ENCODE results near the gene GCH1.
"Not testable (repeated sequence)": the region's sequence is repeated elsewhere in the genome, so short reads cannot be mapped to it uniquely, and the experiment has no call there.

The GCH1 gene

GRCh38 chr14:54906075-54906474, 3.4 kb upstream of the GCH1 start:
- DNase-seq, result no peak

- DNase-seq, result peak; percentile 68 to 82 (median 76)
Observed at GRCh38 chr14:54902143-54902520, 494 bp downstream of the GCH1 start.

- DNase-seq, result peak in 1 of 6 experiments; percentile 23
Observed at GRCh38 chr14:54901380-54902142, 1.1 kb downstream of the GCH1 start.

- DNase-seq, result no peak
Observed at GRCh38 chr14:54899573-54899972, 3.1 kb downstream of the GCH1 start.

GRCh38 chr14:54897809-54898555, 4.6 kb downstream of the GCH1 start:
- not testable (repeated sequence) for DNase-seq

GRCh38 chr14:54895683-54896082, 6.9 kb downstream of the GCH1 start:
- DNase-seq, result no peak

GRCh38 chr14:54894995-54895394, 7.6 kb downstream of the GCH1 start:
- no peak for DNase-seq

- DNase-seq, result peak in 2 of 6 experiments; percentile 29 to 35
Observed at GRCh38 chr14:54893151-54893760, 9.4 kb downstream of the GCH1 start.

GRCh38 chr14:54891471-54892245, 11.0 kb downstream of the GCH1 start:
- no peak for DNase-seq

GRCh38 chr14:54890788-54891187, 11.8 kb downstream of the GCH1 start:
- DNase-seq, result no peak

- DNase-seq, result no peak
Observed at GRCh38 chr14:54889919-54890318, 12.7 kb downstream of the GCH1 start.

- no peak for DNase-seq
Observed at GRCh38 chr14:54882521-54882920, 20.1 kb downstream of the GCH1 start.

GRCh38 chr14:54881761-54882401, 20.7 kb downstream of the GCH1 start:
- DNase-seq, result peak in 3 of 6 experiments; percentile 39 to 66 (median 40)

GRCh38 chr14:54881235-54881760, 21.3 kb downstream of the GCH1 start:
- peak in 4 of 6 experiments; percentile 6 to 75 (median 66) for DNase-seq

- no peak for DNase-seq
Observed at GRCh38 chr14:54877703-54878021, 25.0 kb downstream of the GCH1 start.

GRCh38 chr14:54877015-54877702, 25.5 kb downstream of the GCH1 start:
- DNase-seq, result no peak

- not testable (repeated sequence) for DNase-seq
Observed at GRCh38 chr14:54875648-54876047, 27.0 kb downstream of the GCH1 start.

GRCh38 chr14:54870154-54871090, 32.2 kb downstream of the GCH1 start:
- DNase-seq, result peak in 5 of 6 experiments; percentile 9 to 44 (median 19)

GRCh38 chr14:54867011-54867410, 35.6 kb downstream of the GCH1 start:
- DNase-seq, result no peak

- DNase-seq, result no peak
Observed at GRCh38 chr14:54866588-54866987, 36.0 kb downstream of the GCH1 start.

Data from stimulated activated naive CD4-positive, alpha-beta T cell (primary cell).